ENCODE data around the gene GP9.

GP9 gene

GRCh38 chr3:129018751-129019150 lies 41.8 kb upstream of the GP9 start:
- TF ChIP-seq GLIS3 (CRISPR knock-in tag; IDR thresholded peaks at IDR 0.05) (no peak), TSHZ2 (CRISPR knock-in tag; IDR thresholded peaks at IDR 0.05) (no peak), ISL1 (CRISPR knock-in tag; IDR thresholded peaks at IDR 0.05) (no peak), ARNTL (CRISPR knock-in tag; IDR thresholded peaks at IDR 0.05; ENCODE audit: borderline replicate concordance, low read depth) (no peak), RARB (CRISPR knock-in tag; IDR thresholded peaks at IDR 0.05) (no peak), OSR1 (CRISPR knock-in tag; IDR thresholded peaks at IDR 0.05) (no peak), BACH2 (CRISPR knock-in tag; IDR thresholded peaks at IDR 0.05; ENCODE audit: borderline replicate concordance) (no peak), SNAI2 (CRISPR knock-in tag; IDR thresholded peaks at IDR 0.05) (no peak), ZNF8 (CRISPR knock-in tag; IDR thresholded peaks at IDR 0.05) (no peak), TCF4 (CRISPR knock-in tag; IDR thresholded peaks at IDR 0.05; ENCODE audit: borderline replicate concordance) (no peak), ZNF70 (CRISPR knock-in tag; IDR thresholded peaks at IDR 0.05) (no peak), ZNF565 (CRISPR knock-in tag; conservative IDR thresholded peaks at IDR 0.05; ENCODE audit: low read depth) (no peak), ZFP3 (CRISPR knock-in tag; IDR thresholded peaks at IDR 0.05) (no peak), ZFP30 (CRISPR knock-in tag; IDR thresholded peaks at IDR 0.05) (no peak), ESRRG (CRISPR knock-in tag; IDR thresholded peaks at IDR 0.05) (no peak), POU6F1 (CRISPR knock-in tag; IDR thresholded peaks at IDR 0.05; ENCODE audit: borderline replicate concordance, low read depth) (no peak), ZC3H10 (CRISPR knock-in tag; IDR thresholded peaks at IDR 0.05) (no peak), PPARA (CRISPR knock-in tag; IDR thresholded peaks at IDR 0.05; ENCODE audit: borderline replicate concordance) (no peak)
- TF ChIP-seq, protein P1, sequence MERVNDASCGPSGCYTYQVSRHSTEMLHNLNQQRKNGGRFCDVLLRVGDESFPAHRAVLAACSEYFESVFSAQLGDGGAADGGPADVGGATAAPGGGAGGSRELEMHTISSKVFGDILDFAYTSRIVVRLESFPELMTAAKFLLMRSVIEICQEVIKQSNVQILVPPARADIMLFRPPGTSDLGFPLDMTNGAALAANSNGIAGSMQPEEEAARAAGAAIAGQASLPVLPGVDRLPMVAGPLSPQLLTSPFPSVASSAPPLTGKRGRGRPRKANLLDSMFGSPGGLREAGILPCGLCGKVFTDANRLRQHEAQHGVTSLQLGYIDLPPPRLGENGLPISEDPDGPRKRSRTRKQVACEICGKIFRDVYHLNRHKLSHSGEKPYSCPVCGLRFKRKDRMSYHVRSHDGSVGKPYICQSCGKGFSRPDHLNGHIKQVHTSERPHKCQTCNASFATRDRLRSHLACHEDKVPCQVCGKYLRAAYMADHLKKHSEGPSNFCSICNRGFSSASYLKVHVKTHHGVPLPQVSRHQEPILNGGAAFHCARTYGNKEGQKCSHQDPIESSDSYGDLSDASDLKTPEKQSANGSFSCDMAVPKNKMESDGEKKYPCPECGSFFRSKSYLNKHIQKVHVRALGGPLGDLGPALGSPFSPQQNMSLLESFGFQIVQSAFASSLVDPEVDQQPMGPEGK (CRISPR knock-in tag; IDR thresholded peaks at IDR 0.05; ENCODE audit: borderline replicate concordance), result no peak
- TF ChIP-seq, protein P2, sequence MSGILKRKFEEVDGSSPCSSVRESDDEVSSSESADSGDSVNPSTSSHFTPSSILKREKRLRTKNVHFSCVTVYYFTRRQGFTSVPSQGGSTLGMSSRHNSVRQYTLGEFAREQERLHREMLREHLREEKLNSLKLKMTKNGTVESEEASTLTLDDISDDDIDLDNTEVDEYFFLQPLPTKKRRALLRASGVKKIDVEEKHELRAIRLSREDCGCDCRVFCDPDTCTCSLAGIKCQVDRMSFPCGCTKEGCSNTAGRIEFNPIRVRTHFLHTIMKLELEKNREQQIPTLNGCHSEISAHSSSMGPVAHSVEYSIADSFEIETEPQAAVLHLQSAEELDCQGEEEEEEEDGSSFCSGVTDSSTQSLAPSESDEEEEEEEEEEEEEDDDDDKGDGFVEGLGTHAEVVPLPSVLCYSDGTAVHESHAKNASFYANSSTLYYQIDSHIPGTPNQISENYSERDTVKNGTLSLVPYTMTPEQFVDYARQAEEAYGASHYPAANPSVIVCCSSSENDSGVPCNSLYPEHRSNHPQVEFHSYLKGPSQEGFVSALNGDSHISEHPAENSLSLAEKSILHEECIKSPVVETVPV (CRISPR knock-in tag; IDR thresholded peaks at IDR 0.05), result no peak
- ATAC-seq, result no peak

DNA sequence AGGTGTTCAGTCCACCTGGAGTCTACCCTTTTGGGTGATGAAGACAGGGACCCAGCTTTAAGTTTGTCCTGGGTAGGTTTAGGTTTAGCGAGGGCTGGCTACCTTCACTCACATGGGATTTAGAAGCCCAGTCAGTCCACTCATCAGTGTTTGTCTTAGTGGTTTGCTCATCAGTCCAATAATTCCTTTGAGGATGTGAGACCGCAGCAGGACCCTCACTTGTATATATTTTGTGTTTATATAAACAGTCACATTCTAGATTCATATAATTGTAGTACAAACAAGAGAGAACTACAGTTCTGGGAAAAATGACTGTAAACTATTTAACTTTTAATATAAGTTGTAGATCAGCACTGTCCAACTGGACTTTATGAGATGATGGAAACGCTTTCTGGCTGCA lies 41.3 kb upstream of the GP9 start:
- no peak for ATAC-seq
- no peak for TF ChIP-seq ZFP3 (CRISPR knock-in tag; IDR thresholded peaks at IDR 0.05)
- no peak for TF ChIP-seq ZNF565 (CRISPR knock-in tag; conservative IDR thresholded peaks at IDR 0.05; ENCODE audit: low read depth)
- TF ChIP-seq TSHZ2 (CRISPR knock-in tag; IDR thresholded peaks at IDR 0.05), result no peak
- no peak for TF ChIP-seq TOX (CRISPR knock-in tag; IDR thresholded peaks at IDR 0.05; ENCODE audit: borderline replicate concordance)
- TF ChIP-seq, protein P2 (CRISPR knock-in tag; IDR thresholded peaks at IDR 0.05), result no peak
- TF ChIP-seq RARB (CRISPR knock-in tag; IDR thresholded peaks at IDR 0.05), result no peak
- TF ChIP-seq, protein P3, sequence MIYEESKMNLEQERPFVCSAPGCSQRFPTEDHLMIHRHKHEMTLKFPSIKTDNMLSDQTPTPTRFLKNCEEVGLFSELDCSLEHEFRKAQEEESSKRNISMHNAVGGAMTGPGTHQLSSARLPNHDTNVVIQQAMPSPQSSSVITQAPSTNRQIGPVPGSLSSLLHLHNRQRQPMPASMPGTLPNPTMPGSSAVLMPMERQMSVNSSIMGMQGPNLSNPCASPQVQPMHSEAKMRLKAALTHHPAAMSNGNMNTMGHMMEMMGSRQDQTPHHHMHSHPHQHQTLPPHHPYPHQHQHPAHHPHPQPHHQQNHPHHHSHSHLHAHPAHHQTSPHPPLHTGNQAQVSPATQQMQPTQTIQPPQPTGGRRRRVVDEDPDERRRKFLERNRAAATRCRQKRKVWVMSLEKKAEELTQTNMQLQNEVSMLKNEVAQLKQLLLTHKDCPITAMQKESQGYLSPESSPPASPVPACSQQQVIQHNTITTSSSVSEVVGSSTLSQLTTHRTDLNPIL (CRISPR knock-in tag; IDR thresholded peaks at IDR 0.05; ENCODE audit: low read depth), result no peak
- no peak for TF ChIP-seq SNAI2 (CRISPR knock-in tag; IDR thresholded peaks at IDR 0.05)
- no peak for TF ChIP-seq ARNTL (CRISPR knock-in tag; IDR thresholded peaks at IDR 0.05; ENCODE audit: borderline replicate concordance, low read depth)
- TF ChIP-seq, protein P1 (CRISPR knock-in tag; IDR thresholded peaks at IDR 0.05; ENCODE audit: borderline replicate concordance), result no peak

Measured in SK-N-SH treated with all-trans-retinoic acid at 6 μM for 48 hours (cell line).